SK-N-SH (cell line): ENCODE results near the gene GRXCR2. TPM values are rescaled to one million over a fixed set of nuclear protein-coding genes. Genes with fewer than 3 reads are reported as not detected.

Experiments used
- CTCF ChIA-PET: fragments of 300-600, 350-600 bp; formaldehyde crosslinking; extraction: SDS; loops from one replicate; lab custom pipeline; 2021; lab: Yijun Ruan, JAX
- POLR2A ChIA-PET: fragments of 350-600 bp; sonication (Branson Sonifier 250); formaldehyde crosslinking; extraction: SDS; loops from one replicate; lab custom pipeline; 2020; ENCODE audit warnings: antibody characterized with exemption, inconsistent platforms; lab: Yijun Ruan, JAX
- DNase-seq: peaks from one replicate; pipeline ENCODE4 v3.0.0; 2012
- H2AFZ ChIP-seq: fragments of 200-600 bp; sonication (generic); 2 replicates; pipeline ENCODE4 v1.8.1; 2016; ENCODE audit warnings: antibody characterized with exemption, mild to moderate bottlenecking, low read depth
- H3F3A ChIP-seq: fragments of 200-600 bp; sonication (generic); replicated peaks from 2 replicates; pipeline ENCODE3; 2016; ENCODE audit warnings: antibody characterized with exemption, mild to moderate bottlenecking; ENCODE audit not compliant: insufficient read depth
- H3K27ac ChIP-seq, 2 experiments: fragments of 200-500 bp in 1 of 2; fragments of 200-600 bp in 1 of 2; sonication (Bioruptor generic) in 1 of 2; sonication (generic), shearing (Covaris generic) in 1 of 2; 2 replicates each; pipeline versions ENCODE4 v1.5.1 to v1.6.1; 2014 to 2016; ENCODE audit warnings: low read depth in 2 of 2, inconsistent platforms in 1 of 2, low read length in 1 of 2, mild to moderate bottlenecking in 1 of 2, mixed read lengths in 1 of 2
- H3K27me3 ChIP-seq: fragments of 200-600 bp; sonication (generic), shearing (Covaris generic); 2 replicates; pipeline ENCODE4 v1.6.1; 2016; ENCODE audit warnings: mixed run types; ENCODE audit not compliant: insufficient read depth
- H3K36me3 ChIP-seq, 2 experiments: fragments of 200-500 bp in 1 of 2; fragments of 200-600 bp in 1 of 2; sonication (Bioruptor generic) in 1 of 2; sonication (generic) in 1 of 2; replicated peaks in 1 of 2; 2 replicates each; pipeline versions ENCODE3 to v1.5.1; 2014 to 2016; ENCODE audit warnings: low read length in 1 of 2, mild to moderate bottlenecking in 1 of 2; ENCODE audit not compliant: insufficient read depth in 2 of 2, control insufficient read depth in 1 of 2
- H3K4me1 ChIP-seq, 2 experiments: fragments of 200-500 bp in 1 of 2; fragments of 200-600 bp in 1 of 2; sonication (Bioruptor generic) in 1 of 2; sonication (generic), shearing (Covaris generic) in 1 of 2; 2 replicates each; pipeline versions ENCODE4 v1.5.1 to v1.6.1; 2014 to 2016; ENCODE audit warnings: low read depth in 1 of 2, low read length in 1 of 2, mixed run types in 1 of 2; ENCODE audit not compliant: insufficient read depth in 2 of 2, control insufficient read depth in 1 of 2
- H3K4me2 ChIP-seq: fragments of 200-600 bp; sonication (generic), shearing (Covaris generic); 2 replicates; pipeline ENCODE4 v1.6.1; 2017; ENCODE audit warnings: mixed run types
- H3K4me3 ChIP-seq, 2 experiments: fragments of 200-500 bp in 1 of 2; fragments of 200-600 bp in 1 of 2; sonication (Bioruptor generic) in 1 of 2; sonication (generic), shearing (Covaris generic) in 1 of 2; 2 replicates each; pipeline versions ENCODE4 v1.5.1 to v1.8.1; 2014 to 2016; ENCODE audit warnings: low read depth in 2 of 2, inconsistent platforms in 1 of 2, low read length in 1 of 2, mild to moderate bottlenecking in 1 of 2, mixed read lengths in 1 of 2, moderate library complexity in 1 of 2
- H3K79me2 ChIP-seq: fragments of 200-600 bp; sonication (generic); 2 replicates; pipeline ENCODE4 v1.8.1; 2017; ENCODE audit warnings: mild to moderate bottlenecking; ENCODE audit not compliant: insufficient read depth
- H3K9ac ChIP-seq: fragments of 200-600 bp; sonication (generic); 2 replicates; pipeline ENCODE4 v1.6.1; 2017; ENCODE audit warnings: mixed run types
- H3K9me2 ChIP-seq: fragments of 200-600 bp; sonication (generic); 2 replicates; pipeline ENCODE4 v1.6.1; 2017; ENCODE audit warnings: mixed run types
- H3K9me3 ChIP-seq: fragments of 200-600 bp; sonication (generic); 2 replicates; pipeline ENCODE4 v1.6.1; 2017; ENCODE audit warnings: mixed run types, mild to moderate bottlenecking, moderate library complexity
- H4K20me1 ChIP-seq: fragments of 200-600 bp; sonication (generic); 2 replicates; pipeline ENCODE4 v1.6.1; 2017; ENCODE audit warnings: mild to moderate bottlenecking, mixed run types; ENCODE audit not compliant: insufficient read depth
- CHD2 ChIP-seq: fragments of 150-350 bp; IDR thresholded peaks from 2 replicates; pipeline ENCODE4 v1.6.1; 2018; ENCODE audit warnings: low read length; ENCODE audit not compliant: partially characterized antibody
- ELF1 ChIP-seq: IDR thresholded peaks from 2 replicates; pipeline ENCODE4 v1.4.0; 2012
- EP300 ChIP-seq, 2 experiments: IDR thresholded peaks; 2 replicates each; pipeline versions ENCODE4 v1.4.0 to v1.6.1; 2012; ENCODE audit warnings: borderline replicate concordance in 1 of 2, low read depth in 1 of 2, low read length in 1 of 2
- EZH2phosphoT487 ChIP-seq: fragments of 200-600 bp; sonication (generic); IDR thresholded peaks from 2 replicates; pipeline ENCODE4 v1.6.1; 2017; ENCODE audit warnings: low read depth, mixed run types, mild to moderate bottlenecking, antibody characterized with exemption, moderate library complexity, borderline replicate concordance
- FOXM1 ChIP-seq: IDR thresholded peaks from 2 replicates; pipeline ENCODE4 v1.4.0; 2012; ENCODE audit warnings: low read depth, mild to moderate bottlenecking
- GATA2 ChIP-seq: sonication (generic); formaldehyde crosslinking; IDR thresholded peaks from 2 replicates; pipeline ENCODE4 v1.5.0; 2020; ENCODE audit warnings: mild to moderate bottlenecking, missing genetic modification reagents
- IRF3 ChIP-seq: fragments of 150-350 bp; IDR thresholded peaks from 2 replicates; pipeline ENCODE4 v1.6.1; 2016; ENCODE audit warnings: mild to moderate bottlenecking, low read depth, low read length
- JUND ChIP-seq: IDR thresholded peaks from 2 replicates; pipeline ENCODE4 v1.4.0; 2012
- MXI1 ChIP-seq: IDR thresholded peaks from 2 replicates; pipeline ENCODE4 v1.6.1; 2012; ENCODE audit warnings: mild to moderate bottlenecking, low read depth, low read length, improper control_type of control experiment
- NFIC ChIP-seq: IDR thresholded peaks from 2 replicates; pipeline ENCODE4 v1.4.0; 2012; ENCODE audit warnings: borderline replicate concordance
- NRF1 ChIP-seq: IDR thresholded peaks from 2 replicates; pipeline ENCODE4 v1.6.1; 2012; ENCODE audit warnings: low read depth, mild to moderate bottlenecking, low read length
- POLR2AphosphoS5 ChIP-seq: IDR thresholded peaks from 2 replicates; pipeline ENCODE4 v1.6.1; 2012; ENCODE audit warnings: low read depth, low read length
- TCF12 ChIP-seq: IDR thresholded peaks from 2 replicates; pipeline ENCODE4 v1.4.0; 2012
- USF1 ChIP-seq: IDR thresholded peaks from 2 replicates; pipeline ENCODE4 v1.4.0; 2012; ENCODE audit warnings: low read depth, borderline replicate concordance
- ZBTB33 ChIP-seq: IDR thresholded peaks from 2 replicates; pipeline ENCODE4 v1.4.0; 2012; ENCODE audit warnings: low read depth, borderline replicate concordance
- polyA plus RNA-seq, 3 experiments: library from polyadenylated mRNA; depleted of rRNA; stranded (reverse); fragments of >200 nt; gene quantifications; 2 replicates each; pipeline ENCODE4 v1.2.3, GENCODE V29; 2012

Gene GRXCR2
- polyA plus RNA-seq, 1 of the 3 experiments (the other 2 are of a cell fraction), result not detected

GRCh38 chr5:145841299-145841698, 31.5 kb downstream of the GRXCR2 start:
- POLR2A ChIA-PET, result no interaction called here

More at GRCh38 chr5:145841299-145841698, 31.5 kb downstream of the GRXCR2 start:
- Histone ChIP-seq H3K36me3 (no peaks in the 10 kb centered on the region), H3K9ac (no peak overlapping the region), H3K9me3 (no peaks in the 10 kb centered on the region), H4K20me1 (no peaks in the 10 kb centered on the region), H3K4me3 (no peak overlapping the region), H3K27ac (no peak overlapping the region), H3K4me2 (no peak overlapping the region), H3K27me3 (no peaks in the 10 kb centered on the region), H3K4me1 (no peaks in the 10 kb centered on the region), H3K79me2 (no peaks in the 10 kb centered on the region), H3F3A (no peaks in the 10 kb centered on the region), H2AFZ (no peak overlapping the region), H3K9me2 (no peaks in the 10 kb centered on the region)
- no peak for DNase-seq
- no peak for TF ChIP-seq GATA2
- TF ChIP-seq POLR2AphosphoS5, result no peak
- no peak for TF ChIP-seq NRF1
- no peak for TF ChIP-seq FOXM1
- TF ChIP-seq NFIC, result no peak
- TF ChIP-seq EP300 (IDR thresholded peaks at IDR 0.05; ENCODE audit: borderline replicate concordance in 1 of 2, low read depth in 1 of 2, low read length in 1 of 2), result no peak
- TF ChIP-seq ELF1, result no peak
- TF ChIP-seq TCF12, result no peak
- no peak for TF ChIP-seq JUND
- no peak for TF ChIP-seq MXI1
- no peak for TF ChIP-seq IRF3
- no peak for TF ChIP-seq ZBTB33
- TF ChIP-seq CHD2, result no peak
- no peak for TF ChIP-seq EZH2phosphoT487
- no peak for TF ChIP-seq USF1
- CTCF ChIA-PET, result interaction anchor here (0.7 to 3.3 kb wide), 2 partner anchors 15 to 1354 kb away, joined by 3 to 14 read pairs; no protein-coding TSS in a partner anchor
